NCI-H82 treated with DMSO at 0.1 percent for 48 hours (cell line): ENCODE measurements around the gene CPSF7.
A peak's percentile ranks its signal among the peaks of the same experiment; 100 is the strongest.
"Not testable (repeated sequence)": the region's sequence is repeated elsewhere in the genome, so short reads cannot be mapped to it uniquely, and the experiment has no call there.

ENCODE experiments used
- DNase-seq: peaks from one replicate; lab custom pipeline; 2025; ENCODE audit not compliant: unreplicated experiment; lab: John Stamatoyannopoulos, UW

Gene CPSF7

GRCh38 chr11:61384271-61385242 is 45.2 kb downstream of the CPSF7 start:
- no peak for DNase-seq

DNA sequence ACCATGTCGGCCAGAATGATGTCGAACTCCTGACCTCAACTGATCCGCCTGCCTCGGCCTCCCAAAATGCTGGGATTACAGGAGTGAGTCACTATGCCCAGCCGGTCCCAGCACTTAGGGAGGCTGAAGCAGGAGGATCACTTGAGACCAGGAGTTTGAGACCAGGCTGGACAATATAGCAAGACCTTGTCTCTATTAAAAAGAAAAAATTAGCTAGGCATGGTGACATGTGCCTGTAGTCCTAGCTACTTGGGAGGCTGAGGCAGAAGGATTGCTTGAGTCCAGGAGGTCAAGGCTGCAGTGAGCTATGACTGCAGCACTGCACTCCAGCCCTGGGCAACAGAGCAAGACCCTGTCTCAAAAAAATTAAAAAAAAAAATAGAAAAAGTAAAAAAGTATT is 45.9 kb downstream of the CPSF7 start:
- DNase-seq = not testable (repeated sequence)

GRCh38 chr11:61380884-61381283 is 48.9 kb downstream of the CPSF7 start:
- no peak for DNase-seq

DNA sequence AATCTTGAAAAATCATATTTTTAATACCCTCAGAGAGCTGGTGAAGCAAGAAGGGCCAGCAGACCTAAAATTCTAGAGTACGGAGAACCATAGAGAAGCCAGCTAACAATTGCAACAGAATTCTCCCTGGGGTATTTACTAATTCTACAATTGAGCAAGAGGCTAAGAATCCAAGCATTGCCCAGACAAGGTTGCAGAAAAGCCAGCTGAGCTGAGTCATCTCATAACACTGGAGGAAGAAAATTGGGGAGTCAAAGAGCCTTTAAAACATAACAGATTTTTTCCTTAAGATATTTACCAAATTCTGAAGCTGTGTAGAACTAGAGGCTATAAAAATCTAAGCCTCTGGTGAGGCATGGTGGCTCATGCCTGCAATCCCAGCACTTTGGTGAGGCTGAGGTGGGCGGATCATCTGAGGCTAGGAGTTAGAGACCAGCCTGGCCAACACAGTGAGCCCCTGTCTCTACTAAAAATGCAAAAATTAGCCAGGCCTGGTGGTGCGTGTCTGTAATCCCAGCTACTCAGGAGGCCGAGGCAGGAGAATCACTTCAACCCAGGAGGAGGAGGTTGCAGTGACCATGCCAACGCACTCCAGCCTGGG is 51.0 kb downstream of the CPSF7 start:
- no peak for DNase-seq

- DNase-seq = no peak
Observed at GRCh38 chr11:61377461-61378160, 52.2 kb downstream of the CPSF7 start.

- no peak for DNase-seq
Observed at GRCh38 chr11:61375761-61376108, 54.0 kb downstream of the CPSF7 start.

DNA sequence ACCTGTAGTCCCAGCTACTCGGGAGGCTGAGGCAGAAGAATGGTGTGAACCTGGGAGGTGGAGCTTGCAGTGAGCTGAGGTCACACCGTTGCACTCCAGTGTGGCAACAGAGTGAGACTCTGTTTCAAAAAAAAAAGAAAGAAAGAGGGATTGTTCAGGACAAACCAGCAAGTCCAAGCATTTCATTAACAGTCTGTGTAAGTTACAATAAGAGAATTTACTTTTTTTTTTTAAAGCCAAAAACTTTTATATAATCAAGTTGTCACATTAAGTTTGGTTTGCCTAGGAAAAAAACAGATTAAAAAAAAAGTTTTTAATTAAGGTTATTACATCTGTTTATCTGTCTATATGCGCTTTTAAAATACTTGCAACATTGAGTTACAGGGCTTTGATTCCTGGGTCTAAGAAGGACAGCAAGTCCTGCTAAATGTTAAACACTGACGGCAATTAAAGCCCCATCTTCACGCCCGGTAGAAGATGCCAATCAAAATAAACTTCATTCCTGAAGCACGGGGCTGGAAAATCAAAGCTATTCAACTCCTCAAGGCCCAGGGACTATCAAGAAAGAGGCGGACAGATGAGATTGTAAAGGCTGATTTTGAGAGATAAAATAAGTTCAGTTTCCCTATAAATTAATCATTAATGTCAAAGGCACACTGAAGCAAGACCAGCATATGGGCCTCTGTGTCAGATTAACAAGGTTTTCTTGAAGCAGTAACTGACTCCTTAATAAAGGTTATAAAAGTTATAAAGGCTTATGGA is 56.9 kb downstream of the CPSF7 start:
- DNase-seq = no peak

- DNase-seq = no peak
Observed at GRCh38 chr11:61370349-61371005, 59.3 kb downstream of the CPSF7 start.

GRCh38 chr11:61369372-61370348 is 60.1 kb downstream of the CPSF7 start:
- DNase-seq = no peak

DNA sequence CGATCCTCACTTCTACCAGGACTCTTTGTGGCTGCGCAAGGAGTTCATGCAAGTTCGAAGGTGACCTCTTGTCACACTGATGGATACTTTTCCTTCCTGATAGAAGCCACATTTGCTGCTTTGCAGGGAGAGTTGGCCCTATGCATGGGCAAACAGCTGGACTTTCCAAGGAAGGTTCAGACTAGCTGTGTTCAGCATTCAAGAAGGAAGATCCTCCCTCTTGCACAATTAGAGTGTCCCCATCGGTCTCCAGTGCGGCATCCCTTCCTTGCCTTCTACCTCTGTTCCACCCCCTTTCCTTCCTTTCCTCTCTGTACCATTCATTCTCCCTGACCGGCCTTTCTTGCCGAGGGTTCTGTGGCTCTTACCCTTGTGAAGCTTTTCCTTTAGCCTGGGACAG is 61.1 kb downstream of the CPSF7 start:
- no peak for DNase-seq

DNA sequence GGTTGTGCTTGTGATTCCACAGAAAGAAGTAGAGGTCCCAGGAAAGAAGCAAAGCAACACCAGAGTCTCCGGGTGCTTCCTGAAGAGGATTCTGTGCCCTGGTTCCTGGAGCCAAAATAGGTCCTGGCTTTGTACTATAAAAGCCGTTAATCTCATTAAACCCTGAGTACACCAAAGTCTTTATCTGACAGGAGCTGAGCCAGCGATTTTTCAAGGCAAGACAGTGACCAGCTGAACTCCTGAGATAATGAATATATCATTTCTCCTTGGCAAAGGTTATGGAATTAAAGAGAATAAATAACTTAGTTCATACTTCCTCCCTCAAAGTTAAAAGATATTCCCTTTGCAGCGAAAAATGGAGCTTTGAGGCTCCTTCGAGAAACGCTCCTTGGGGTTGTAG is 62.4 kb downstream of the CPSF7 start:
- DNase-seq = peak; percentile 76

DNA sequence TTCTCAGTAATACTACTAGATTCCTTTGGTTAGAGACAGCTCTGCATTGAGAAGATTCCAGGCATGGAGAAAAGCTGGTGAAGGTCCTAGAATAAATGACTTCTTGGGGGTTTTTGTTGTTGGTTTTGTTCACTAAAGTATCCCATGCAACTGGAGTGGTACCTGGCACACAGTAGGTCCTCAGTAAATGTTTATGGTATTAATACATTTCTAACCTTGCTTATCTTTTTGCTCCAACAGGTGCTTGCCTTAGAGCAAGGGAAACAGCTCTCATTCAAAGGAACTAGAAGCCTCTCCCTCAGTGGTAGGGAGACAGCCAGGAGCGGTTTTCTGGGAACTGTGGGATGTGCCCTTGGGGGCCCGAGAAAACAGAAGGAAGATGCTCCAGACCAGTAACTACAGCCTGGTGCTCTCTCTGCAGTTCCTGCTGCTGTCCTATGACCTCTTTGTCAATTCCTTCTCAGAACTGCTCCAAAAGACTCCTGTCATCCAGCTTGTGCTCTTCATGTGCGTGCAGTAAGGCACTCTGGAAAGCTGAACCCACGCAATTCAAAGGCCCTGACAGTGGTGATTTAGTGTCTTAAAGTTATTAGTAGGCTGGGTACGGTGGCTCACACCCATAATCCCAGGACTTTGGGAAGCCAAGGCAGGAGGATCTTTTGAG is 65.6 kb downstream of the CPSF7 start:
- DNase-seq = no peak

- peak; percentile 44 for DNase-seq
Observed at GRCh38 chr11:61362542-61362875, 67.3 kb downstream of the CPSF7 start.

- peak; percentile 75 for DNase-seq
Observed at GRCh38 chr11:61361741-61362541, 67.8 kb downstream of the CPSF7 start, which contains the start of the genes CYB561A3 and TMEM138. Gene CYB561A3 (minus strand): TSS chr11:61361882. CDS start chr11:61356713, 5,169 bp downstream. Gene TMEM138 (plus strand): TSS chr11:61362374. CDS start chr11:61364391, 2,017 bp downstream.

- no peak for DNase-seq
Observed at GRCh38 chr11:61361237-61361740, 68.5 kb downstream of the CPSF7 start.

- no peak for DNase-seq
Observed at GRCh38 chr11:61359516-61359915, 70.3 kb downstream of the CPSF7 start.

- no peak for DNase-seq
Observed at GRCh38 chr11:61358566-61358965, 71.2 kb downstream of the CPSF7 start.

DNA sequence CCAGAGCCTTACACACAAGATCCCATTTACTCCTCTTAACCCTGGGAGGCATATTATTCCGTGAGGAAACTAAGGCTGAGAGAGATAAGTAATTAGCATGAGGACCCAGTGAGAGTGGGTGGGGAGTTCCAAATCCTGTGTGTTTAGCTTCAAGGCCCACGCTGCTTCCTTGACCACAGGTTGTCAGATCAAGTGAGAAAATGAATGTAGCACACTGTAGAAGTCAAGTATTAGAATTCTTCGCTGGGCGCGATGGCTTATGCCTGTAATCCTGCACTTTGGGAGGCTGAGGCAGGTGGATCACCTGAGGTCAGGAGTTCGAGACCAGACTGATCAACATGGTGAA is 71.9 kb downstream of the CPSF7 start:
- no peak for DNase-seq
